ENCODE measurements around the gene ARMH2.

DNA sequence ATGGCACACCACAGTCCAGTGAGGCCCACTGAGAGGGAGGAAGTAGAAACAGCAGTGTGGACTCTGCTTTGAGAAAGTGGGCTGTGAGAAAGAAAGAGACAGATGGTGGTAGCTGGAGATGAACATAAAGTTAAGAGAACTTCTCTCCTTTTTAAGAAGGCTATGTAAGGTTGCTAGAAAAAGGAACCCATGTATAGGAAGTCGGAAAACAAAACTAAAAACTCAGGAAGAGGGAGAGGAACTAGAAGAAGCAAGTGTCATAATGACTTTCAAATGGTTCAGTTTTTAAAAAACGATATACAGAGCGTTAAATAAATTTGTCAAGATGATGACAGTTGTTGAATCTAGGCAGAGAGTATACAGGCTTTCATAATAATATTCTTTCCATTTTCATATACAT is 49.4 kb downstream of the ARMH2 start:
- TF ChIP-seq, protein P1, sequence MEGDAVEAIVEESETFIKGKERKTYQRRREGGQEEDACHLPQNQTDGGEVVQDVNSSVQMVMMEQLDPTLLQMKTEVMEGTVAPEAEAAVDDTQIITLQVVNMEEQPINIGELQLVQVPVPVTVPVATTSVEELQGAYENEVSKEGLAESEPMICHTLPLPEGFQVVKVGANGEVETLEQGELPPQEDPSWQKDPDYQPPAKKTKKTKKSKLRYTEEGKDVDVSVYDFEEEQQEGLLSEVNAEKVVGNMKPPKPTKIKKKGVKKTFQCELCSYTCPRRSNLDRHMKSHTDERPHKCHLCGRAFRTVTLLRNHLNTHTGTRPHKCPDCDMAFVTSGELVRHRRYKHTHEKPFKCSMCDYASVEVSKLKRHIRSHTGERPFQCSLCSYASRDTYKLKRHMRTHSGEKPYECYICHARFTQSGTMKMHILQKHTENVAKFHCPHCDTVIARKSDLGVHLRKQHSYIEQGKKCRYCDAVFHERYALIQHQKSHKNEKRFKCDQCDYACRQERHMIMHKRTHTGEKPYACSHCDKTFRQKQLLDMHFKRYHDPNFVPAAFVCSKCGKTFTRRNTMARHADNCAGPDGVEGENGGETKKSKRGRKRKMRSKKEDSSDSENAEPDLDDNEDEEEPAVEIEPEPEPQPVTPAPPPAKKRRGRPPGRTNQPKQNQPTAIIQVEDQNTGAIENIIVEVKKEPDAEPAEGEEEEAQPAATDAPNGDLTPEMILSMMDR (IDR thresholded peaks at IDR 0.05): no peak
- no peak for TF ChIP-seq POLR2A (IDR thresholded peaks at IDR 0.05)
